Measurements from ENCODE around the gene SLC26A3. TPM values are rescaled to one million over a fixed set of nuclear protein-coding genes. Genes with fewer than 3 reads are reported as not detected.

SLC26A3 gene
- total RNA-seq, 4 donors from 2014 or later: 1.5 to 2.3 TPM; not detected in 2

DNA sequence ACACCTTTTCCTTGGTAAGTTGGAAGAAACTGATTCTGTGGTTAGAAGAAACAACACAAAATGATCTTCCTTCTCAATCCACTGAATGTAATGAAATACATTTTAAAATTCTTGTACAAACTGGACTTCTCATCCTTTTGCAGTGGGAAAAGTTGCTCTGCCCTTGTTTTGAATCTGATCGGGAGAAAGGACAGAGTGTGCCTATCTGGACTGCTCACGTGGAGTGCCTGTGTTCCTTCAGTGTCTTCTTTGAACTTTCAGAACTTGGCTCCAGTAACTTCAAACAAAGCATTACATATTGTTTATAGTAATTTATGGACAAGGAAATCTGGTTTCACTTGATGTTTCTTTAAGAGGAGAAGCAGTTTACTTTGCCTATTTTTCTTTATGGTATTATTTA, 17.1 kb downstream of the SLC26A3 start:
- Histone ChIP-seq H3K4me1 (peaks cover 19% of the 10 kb centered on the region), H3K36me3 (no peaks in the 10 kb centered on the region), H3K4me3 (no peak overlapping the region), H3K27me3 (no peaks in the 10 kb centered on the region), H3K9me3 (no peaks in the 10 kb centered on the region), H3K27ac (peak overlapping the region; percentile 40)
- no peak for DNase-seq (ENCODE audit: low spot score in 2 of 2)
- no peak for TF ChIP-seq POLR2A (IDR thresholded peaks at IDR 0.05)
- peak; percentile 64 for TF ChIP-seq EP300 (IDR thresholded peaks at IDR 0.05)
- WGBS: 18% methylated on average over 2 of the region's 2 CpGs

DNA sequence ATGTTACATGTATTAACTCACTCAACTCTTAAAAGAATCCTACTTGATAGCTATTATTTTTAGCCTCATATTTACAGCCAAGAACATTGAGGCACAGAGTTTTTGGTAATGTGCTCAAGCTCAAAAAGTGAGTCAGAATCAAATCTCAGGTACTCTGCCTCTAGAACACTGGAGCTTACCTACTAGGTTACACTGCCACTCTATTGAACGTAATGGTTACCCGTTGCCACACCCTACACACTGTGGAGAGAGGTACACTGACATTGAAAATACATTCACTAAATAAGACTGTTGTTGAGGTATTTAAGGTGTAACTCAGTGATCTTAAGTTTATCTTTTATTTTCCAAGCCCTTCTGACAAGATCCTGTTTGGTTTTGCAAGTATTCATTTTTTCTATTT, 17.9 kb downstream of the SLC26A3 start:
- WGBS: 82% methylated on average over 2 of the region's 2 CpGs
- no peaks in the 10 kb centered on the region for H3K36me3 ChIP-seq
- H3K4me1 ChIP-seq: peaks cover 19% of the 10 kb centered on the region
- H3K4me3 ChIP-seq: no peak overlapping the region
- no peak for DNase-seq (ENCODE audit: low spot score in 2 of 2)
- H3K27me3 ChIP-seq: no peaks in the 10 kb centered on the region
- peak overlapping the region; percentile 40 for H3K27ac ChIP-seq
- no peaks in the 10 kb centered on the region for H3K9me3 ChIP-seq
- no peak for TF ChIP-seq POLR2A (IDR thresholded peaks at IDR 0.05)
- no peak for TF ChIP-seq EP300 (IDR thresholded peaks at IDR 0.05)

DNA sequence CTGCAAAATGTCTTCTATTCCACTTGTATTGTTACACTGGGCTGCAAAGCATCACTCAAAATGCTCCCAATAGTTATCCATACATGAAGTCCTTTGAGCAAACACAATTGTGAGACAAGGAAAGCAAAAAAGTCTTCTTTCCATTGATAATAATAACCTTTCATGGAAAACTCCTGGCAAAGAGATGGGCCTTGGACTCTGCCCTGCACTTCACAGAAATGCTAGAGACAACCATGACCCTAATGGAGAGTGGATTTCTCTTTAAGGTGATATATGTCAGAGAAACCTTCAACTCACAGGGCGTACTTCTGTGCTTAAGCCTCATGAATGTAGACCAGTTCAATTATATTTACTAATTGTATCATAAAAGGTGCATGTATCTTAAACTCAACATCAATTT, 19.4 kb downstream of the SLC26A3 start:
- Histone ChIP-seq H3K4me3 (no peak overlapping the region), H3K4me1 (peaks cover 19% of the 10 kb centered on the region), H3K36me3 (no peaks in the 10 kb centered on the region), H3K27ac (no peak overlapping the region), H3K9me3 (no peaks in the 10 kb centered on the region), H3K27me3 (no peaks in the 10 kb centered on the region)
- 91% methylated on average over 1 of the region's 1 CpG for WGBS
- no peak for DNase-seq (ENCODE audit: low spot score in 2 of 2)
- TF ChIP-seq POLR2AphosphoS5 (IDR thresholded peaks at IDR 0.05) (no peak), EP300 (IDR thresholded peaks at IDR 0.05) (no peak), POLR2A (IDR thresholded peaks at IDR 0.05) (no peak)
- TF ChIP-seq, protein P1, sequence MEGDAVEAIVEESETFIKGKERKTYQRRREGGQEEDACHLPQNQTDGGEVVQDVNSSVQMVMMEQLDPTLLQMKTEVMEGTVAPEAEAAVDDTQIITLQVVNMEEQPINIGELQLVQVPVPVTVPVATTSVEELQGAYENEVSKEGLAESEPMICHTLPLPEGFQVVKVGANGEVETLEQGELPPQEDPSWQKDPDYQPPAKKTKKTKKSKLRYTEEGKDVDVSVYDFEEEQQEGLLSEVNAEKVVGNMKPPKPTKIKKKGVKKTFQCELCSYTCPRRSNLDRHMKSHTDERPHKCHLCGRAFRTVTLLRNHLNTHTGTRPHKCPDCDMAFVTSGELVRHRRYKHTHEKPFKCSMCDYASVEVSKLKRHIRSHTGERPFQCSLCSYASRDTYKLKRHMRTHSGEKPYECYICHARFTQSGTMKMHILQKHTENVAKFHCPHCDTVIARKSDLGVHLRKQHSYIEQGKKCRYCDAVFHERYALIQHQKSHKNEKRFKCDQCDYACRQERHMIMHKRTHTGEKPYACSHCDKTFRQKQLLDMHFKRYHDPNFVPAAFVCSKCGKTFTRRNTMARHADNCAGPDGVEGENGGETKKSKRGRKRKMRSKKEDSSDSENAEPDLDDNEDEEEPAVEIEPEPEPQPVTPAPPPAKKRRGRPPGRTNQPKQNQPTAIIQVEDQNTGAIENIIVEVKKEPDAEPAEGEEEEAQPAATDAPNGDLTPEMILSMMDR (IDR thresholded peaks at IDR 0.05): no peak

DNA sequence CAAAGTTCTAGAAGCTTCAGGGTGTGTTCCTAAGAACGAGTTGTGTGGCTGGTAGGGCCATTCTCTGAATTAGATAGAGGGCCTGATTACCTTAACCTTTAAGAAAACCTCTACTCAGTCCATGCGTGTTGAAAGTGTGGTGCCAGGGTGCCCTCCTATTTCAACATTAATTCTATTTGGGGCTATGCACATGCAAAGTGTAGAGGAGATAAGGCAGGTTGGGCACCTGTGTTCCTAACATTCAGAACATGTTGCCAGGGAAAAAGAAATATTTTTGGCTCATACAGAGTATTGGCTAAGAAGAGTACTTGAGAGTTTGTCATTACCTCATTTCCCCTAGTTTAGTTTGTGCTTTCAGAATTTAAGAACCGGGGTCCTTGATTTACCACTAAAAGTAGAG, 20.6 kb downstream of the SLC26A3 start:
- Histone ChIP-seq H3K4me3 (no peak overlapping the region), H3K27me3 (no peaks in the 10 kb centered on the region), H3K9me3 (no peaks in the 10 kb centered on the region), H3K4me1 (peaks cover 19% of the 10 kb centered on the region), H3K36me3 (no peaks in the 10 kb centered on the region), H3K27ac (peak overlapping the region; percentile 1)
- TF ChIP-seq POLR2AphosphoS5 (IDR thresholded peaks at IDR 0.05) (no peak), EP300 (IDR thresholded peaks at IDR 0.05) (no peak), POLR2A (IDR thresholded peaks at IDR 0.05) (no peak)
- TF ChIP-seq, protein P1 (IDR thresholded peaks at IDR 0.05): no peak
- no peak for DNase-seq (ENCODE audit: low spot score in 2 of 2)
- WGBS: 59% methylated on average over 3 of the region's 3 CpGs

DNA sequence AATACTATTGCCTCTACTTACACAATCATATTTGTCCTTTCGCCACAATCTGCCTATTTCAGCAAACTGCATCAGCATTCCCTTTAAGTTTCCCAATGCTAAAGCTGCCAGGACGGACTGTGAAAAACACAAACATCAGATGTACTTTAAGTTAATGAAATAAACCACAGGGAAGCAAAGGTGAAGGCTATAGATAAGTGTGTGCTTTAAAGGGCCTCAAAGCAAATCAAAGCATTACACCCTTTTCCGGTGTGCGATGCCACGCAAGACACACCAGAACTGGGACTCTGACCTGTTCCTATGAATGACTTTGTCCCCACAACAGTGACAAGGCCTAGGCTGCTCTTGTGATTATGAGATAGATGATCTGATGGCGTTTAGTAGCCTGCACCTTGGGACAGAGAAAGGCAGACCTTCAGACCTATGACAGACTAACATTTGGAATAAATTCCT, 23.4 kb downstream of the SLC26A3 start:
- Histone ChIP-seq H3K27ac (no peak overlapping the region), H3K27me3 (no peaks in the 10 kb centered on the region), H3K4me3 (no peak overlapping the region), H3K4me1 (no peaks in the 10 kb centered on the region), H3K9me3 (no peaks in the 10 kb centered on the region), H3K36me3 (no peaks in the 10 kb centered on the region)
- no peak for DNase-seq (ENCODE audit: low spot score in 2 of 2)
- no peak for TF ChIP-seq EP300 (IDR thresholded peaks at IDR 0.05)
- no peak for TF ChIP-seq POLR2A (IDR thresholded peaks at IDR 0.05)
- TF ChIP-seq POLR2AphosphoS5 (IDR thresholded peaks at IDR 0.05): no peak
- TF ChIP-seq, protein P1 (IDR thresholded peaks at IDR 0.05): no peak
- WGBS: 72% methylated on average over 6 of the region's 6 CpGs

DNA sequence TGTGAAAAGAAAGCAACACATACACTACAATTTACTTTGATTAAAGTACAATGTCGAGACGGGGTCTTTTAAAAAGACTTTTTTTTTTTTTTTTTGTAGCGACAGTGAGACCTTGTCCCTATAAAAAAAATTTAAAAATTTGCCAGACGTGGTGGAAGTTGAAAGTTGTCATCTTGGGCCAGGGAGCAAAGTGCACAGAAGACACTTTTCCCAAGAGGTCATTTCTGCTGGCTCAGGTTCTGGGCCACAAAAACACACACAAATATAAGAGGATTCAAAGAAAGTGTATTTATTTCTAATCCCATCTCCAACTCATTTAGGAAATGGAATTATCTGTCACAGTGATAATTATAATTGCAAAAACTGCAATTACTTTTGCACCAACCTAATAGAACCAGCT, 24.7 kb downstream of the SLC26A3 start:
- Histone ChIP-seq H3K9me3 (no peaks in the 10 kb centered on the region), H3K36me3 (no peaks in the 10 kb centered on the region)
- 89% methylated on average over 4 of the region's 4 CpGs for WGBS

More for the DNA sequence above, 24.7 kb downstream of the SLC26A3 start:
- Histone ChIP-seq H3K27ac (no peak overlapping the region), H3K4me3 (no peak overlapping the region), H3K27me3 (no peaks in the 10 kb centered on the region), H3K4me1 (no peaks in the 10 kb centered on the region)
- TF ChIP-seq POLR2AphosphoS5 (IDR thresholded peaks at IDR 0.05) (no peak), EP300 (IDR thresholded peaks at IDR 0.05) (no peak), POLR2A (IDR thresholded peaks at IDR 0.05) (no peak)
- TF ChIP-seq, protein P1 (IDR thresholded peaks at IDR 0.05): no peak
- no peak for DNase-seq (ENCODE audit: low spot score in 2 of 2)
